ENCODE results near the gene AKT3. TPM values are rescaled to one million over a fixed set of nuclear protein-coding genes. Genes with fewer than 3 reads are reported as not detected.

AKT3 gene
- total RNA-seq, 1 experiment from 2014 or later, result 133 TPM

- Histone ChIP-seq H3K4me3 (no peak overlapping the region), H3K27me3 (ENCODE audit: insufficient read depth, low read depth) (no peaks in the 10 kb centered on the region), H4K20me1 (ENCODE audit: insufficient read depth) (peaks cover 5% of the 10 kb centered on the region; the same call in 1 of the 2 replicates), H3K36me3 (ENCODE audit: low read depth) (peaks cover 22% of the 10 kb centered on the region), H3K9me2 (ENCODE audit: insufficient read depth) (no peaks in the 10 kb centered on the region), H3K27ac (no peak overlapping the region), H3K9me3 (ENCODE audit: insufficient read depth, low read depth) (peaks cover 7% of the 10 kb centered on the region; the same call in 1 of the 2 replicates), H3F3A (ENCODE audit: insufficient read depth, low read depth) (peaks cover 4% of the 10 kb centered on the region; the same call in 1 of the 2 replicates), H3K4me1 (replicated peaks; ENCODE audit: insufficient read depth) (no peaks in the 10 kb centered on the region), H3K4me2 (no peak overlapping the region), H3K79me2 (ENCODE audit: low read depth) (no peaks in the 10 kb centered on the region), H2AFZ (no peak overlapping the region)
- no TSS peak for BruUV-seq (replicated peaks)
- no peak for DNase-seq
- POLR2A ChIA-PET (ENCODE audit: unreplicated experiment), result no interaction called here
- CTCF ChIA-PET, result no interaction called here
- TF ChIP-seq CTCF (conservative IDR thresholded peaks at IDR 0.05) (no peak), EZH2 (IDR thresholded peaks at IDR 0.05; ENCODE audit: low read depth) (no peak)
- intact Hi-C loops (cut with micrococcal nuclease; ENCODE audit: unreplicated experiment), result no loop called here
Measured at GRCh38 chr1:243557866-243558265, 292.2 kb downstream of the AKT3 start.

- no peak for DNase-seq
- ChIA-PET CTCF (no interaction called here), POLR2A (ENCODE audit: unreplicated experiment) (interaction anchor here (0.6 kb wide), 1 partner anchor 197 kb away, joined by 3 read pairs; no protein-coding TSS in a partner anchor)
- Histone ChIP-seq H3K27me3 (ENCODE audit: insufficient read depth, low read depth) (no peaks in the 10 kb centered on the region), H3K79me2 (ENCODE audit: low read depth) (no peaks in the 10 kb centered on the region), H3K27ac (no peak overlapping the region), H3K9me2 (ENCODE audit: insufficient read depth) (no peaks in the 10 kb centered on the region), H4K20me1 (ENCODE audit: insufficient read depth) (peaks cover 5% of the 10 kb centered on the region; the same call in 1 of the 2 replicates), H3K4me1 (replicated peaks; ENCODE audit: insufficient read depth) (peaks cover 3% of the 10 kb centered on the region; the same call in 1 of the 2 replicates), H3K4me2 (no peak overlapping the region), H2AFZ (no peak overlapping the region), H3K4me3 (no peak overlapping the region), H3F3A (ENCODE audit: insufficient read depth, low read depth) (peaks cover 4% of the 10 kb centered on the region; the same call in 1 of the 2 replicates), H3K9me3 (ENCODE audit: insufficient read depth, low read depth) (peaks cover 11% of the 10 kb centered on the region; the same call in 1 of the 2 replicates), H3K36me3 (ENCODE audit: low read depth) (peaks cover 4% of the 10 kb centered on the region; the same call in 1 of the 2 replicates)
- TF ChIP-seq CTCF (conservative IDR thresholded peaks at IDR 0.05), result no peak
- no peak for TF ChIP-seq EZH2 (IDR thresholded peaks at IDR 0.05; ENCODE audit: low read depth)
- intact Hi-C loops (cut with micrococcal nuclease; ENCODE audit: unreplicated experiment), result no loop called here
- BruUV-seq (replicated peaks), result no TSS peak
Measured at GRCh38 chr1:243554686-243555085, 295.4 kb downstream of the AKT3 start.

- Histone ChIP-seq H3K9me2 (ENCODE audit: insufficient read depth) (no peaks in the 10 kb centered on the region), H2AFZ (no peak overlapping the region), H3K4me1 (replicated peaks; ENCODE audit: insufficient read depth) (peaks cover 11% of the 10 kb centered on the region; the same call in 1 of the 2 replicates), H3K4me2 (no peak overlapping the region), H3K36me3 (ENCODE audit: low read depth) (peaks cover 4% of the 10 kb centered on the region; the same call in 1 of the 2 replicates), H3F3A (ENCODE audit: insufficient read depth, low read depth) (peaks cover 6% of the 10 kb centered on the region; the same call in 1 of the 2 replicates), H3K79me2 (ENCODE audit: low read depth) (no peaks in the 10 kb centered on the region), H3K27ac (no peak overlapping the region), H4K20me1 (ENCODE audit: insufficient read depth) (peaks cover 5% of the 10 kb centered on the region; the same call in 1 of the 2 replicates), H3K9me3 (ENCODE audit: insufficient read depth, low read depth) (0 out of 2 replicates have a peak, but pooled peaks cover 7% of the 10 kb centered on the region), H3K27me3 (ENCODE audit: insufficient read depth, low read depth) (no peaks in the 10 kb centered on the region), H3K4me3 (no peak overlapping the region)
- TF ChIP-seq CTCF (conservative IDR thresholded peaks at IDR 0.05) (no peak), EZH2 (IDR thresholded peaks at IDR 0.05; ENCODE audit: low read depth) (no peak)
- no TSS peak for BruUV-seq (replicated peaks)
- ChIA-PET CTCF (no interaction called here), POLR2A (ENCODE audit: unreplicated experiment) (interaction anchor here (0.7 kb wide), 1 partner anchor 22 kb away, joined by 3 read pairs; no protein-coding TSS in a partner anchor)
- intact Hi-C loops (cut with micrococcal nuclease; ENCODE audit: unreplicated experiment), result no loop called here
- no peak for DNase-seq
Measured at GRCh38 chr1:243553090-243553489, 297.0 kb downstream of the AKT3 start.

Measured in PC-9 (cell line).